DND-41 (cell line): ENCODE measurements around the gene NT5C3A.

Experiments used
- CTCF ChIP-seq: IDR thresholded peaks from 2 replicates; pipeline ENCODE4 v1.5.1; 2012; ENCODE audit warnings: borderline replicate concordance, low read length, moderate library complexity, mild to moderate bottlenecking; ENCODE audit not compliant: poor library complexity, severe bottlenecking; ENCODE audit errors: extremely low read depth
- EZH2 ChIP-seq: IDR thresholded peaks from 3 replicates; pipeline ENCODE4 v1.6.1; 2012; ENCODE audit warnings: borderline replicate concordance, low read depth, mild to moderate bottlenecking, moderate library complexity, low read length, inconsistent platforms; ENCODE audit not compliant: severe bottlenecking

- TF ChIP-seq CTCF (no peak), EZH2 (no peak)
Measured at GRCh38 chr7:33101906-33102305, 39.3 kb upstream of the NT5C3A start.
